ENCODE results near the gene CHRDL2. TPM values are rescaled to one million over a fixed set of nuclear protein-coding genes. Genes with fewer than 3 reads are reported as not detected.

CHRDL2 gene
- total RNA-seq (2016; rRNA removed; fragmentation: Illumina TruSeq; extraction: Trizol) (not detected in 2 replicates), polyA plus RNA-seq (2011; rRNA removed) (0.04 TPM in 1 of 2 replicates, not detected in the other), polyA minus RNA-seq (2011; rRNA and poly(A)+ RNA removed; ENCODE audit: low replicate concordance) (0.20 and 1.1 TPM in 2 replicates), Bru-seq, nascent RNA (percentile 14 among the genes with signal in this experiment), BruChase-seq, experiment 1, labeled RNA remaining after a 6-hour chase (percentile 16 among the genes with signal in this experiment), BruChase-seq, experiment 2, labeled RNA remaining after a 2-hour chase (percentile 14 among the genes with signal in this experiment)
- not detected in 2 replicates for total RNA-seq (2016; cell fraction: cytosol; rRNA removed; fragmentation: Illumina TruSeq; extraction: Trizol; ENCODE audit: low read depth)
- total RNA-seq (2016; cell fraction: insoluble cytoplasmic fraction; rRNA removed; fragmentation: Illumina TruSeq; extraction: Trizol), result not detected in 2 replicates
- not detected in 2 replicates for total RNA-seq (2016; cell fraction: membrane; rRNA removed; fragmentation: Illumina TruSeq; extraction: Trizol)
- total RNA-seq (2016; cell fraction: nucleus; rRNA removed; fragmentation: Illumina TruSeq; extraction: Trizol), result not detected in 2 replicates
- 0.07 TPM in 1 of 2 replicates, not detected in the other for polyA plus RNA-seq (2011; cell fraction: cytosol; rRNA removed)
- 0.16 and 0.34 TPM in 2 replicates for polyA plus RNA-seq (2011; cell fraction: nucleus; rRNA removed)
- 0.17 and 1.2 TPM in 2 replicates for polyA plus RNA-seq (2012)
- 0.20 and 0.28 TPM in 2 replicates for polyA plus RNA-seq (2016; cell fraction: cytosol; fragmentation: Illumina TruSeq; extraction: Trizol; ENCODE audit: low read depth)
- 0.41 TPM in 1 of 2 replicates, not detected in the other for polyA plus RNA-seq (2016; cell fraction: insoluble cytoplasmic fraction; fragmentation: Illumina TruSeq; extraction: Trizol; ENCODE audit: low read depth)
- 0.17 TPM in 1 of 2 replicates, not detected in the other for polyA plus RNA-seq (2016; cell fraction: membrane; fragmentation: Illumina TruSeq; extraction: Trizol; ENCODE audit: low read depth)
- polyA plus RNA-seq (2016; cell fraction: nucleus; fragmentation: Illumina TruSeq; extraction: Trizol; ENCODE audit: insufficient read depth, low read depth), result 0.27 and 0.37 TPM in 2 replicates
- not detected in 2 replicates for polyA minus RNA-seq (2011; cell fraction: cytosol; rRNA and poly(A)+ RNA removed)
- not detected in 2 replicates for polyA minus RNA-seq (2011; cell fraction: nucleus; rRNA and poly(A)+ RNA removed)
- long read RNA-seq, experiment 1, result 0 reads
- long read RNA-seq, experiment 2, partial matches to known transcripts, result 2 of 3 reads
- long read RNA-seq, experiment 2, other reads (novel, unspliced or antisense), result 0 of 3 reads

- DNase-seq (ENCODE audit: low spot score), result no peak
- ChIA-PET POLR2A (no interaction called here), CTCF (ENCODE audit: low intra/inter-chr PET ratio, low total read pairs) (no interaction called here)
- no peak for FAIRE-seq
- no peaks in the 10 kb centered on the region for H3K9me3 ChIP-seq (ENCODE audit: low read length)
- 45% methylated on average over 29 of the region's 69 CpGs for WGBS (ENCODE audit: low lambda C conversion rate)
- in situ Hi-C loops (cut with HindIII; ENCODE audit: extremely low pct_ligation_motif_present, low pct_unique_long_range_greater_than_20kb), result no loop called here
- no peak within 1 kb of the TSS for H2AFZ ChIP-seq (ENCODE audit: low read length)
- H3K4me2 ChIP-seq (ENCODE audit: low read depth, low read length), result peak within 1 kb of the TSS; percentile 40
- no peak within 1 kb of the TSS for H3K9ac ChIP-seq (ENCODE audit: insufficient read depth, low read depth, low read length)
- no peak within 1 kb of the TSS for H3K27ac ChIP-seq (ENCODE audit: extremely low read length, insufficient read depth, low read length)
- H3K4me1 ChIP-seq (ENCODE audit: insufficient read depth, low read length), result peaks cover 61% of the 10 kb centered on the region
- intact Hi-C loops (cut with micrococcal nuclease; ENCODE audit: unreplicated experiment), result no loop called here
- peak within 1 kb of the TSS in 1 of 3 experiments; percentile 14; a peak in 1 of 6 replicates for H3K4me3 ChIP-seq (replicated peaks in 1 of 3; ENCODE audit: insufficient read depth in 1 of 3, low read depth in 2 of 3, low read length in 3 of 3)
- no TSS peak for BruUV-seq (replicated peaks)
- H3K27me3 ChIP-seq (ENCODE audit: control insufficient read depth in 1 of 2, insufficient read depth in 2 of 2, low read length in 2 of 2), result peaks cover 2 to 58% of the 10 kb centered on the region in 2 experiments; a peak in 4 of 5 replicates
- H4K20me1 ChIP-seq (ENCODE audit: insufficient read depth, low read length), result no peaks in the 10 kb centered on the region
- peak; percentile 25 for ATAC-seq
- no peaks in the 10 kb centered on the region for H3K79me2 ChIP-seq (ENCODE audit: insufficient read depth, low read length)
- H3K36me3 ChIP-seq (replicated peaks in 1 of 2; ENCODE audit: control insufficient read depth in 1 of 2, insufficient read depth in 2 of 2, low read length in 2 of 2), result no peaks in the 10 kb centered on the region
- TF ChIP-seq ZNF282 (IDR thresholded peaks at IDR 0.05; ENCODE audit: partially characterized antibody) (no peak), NAIF1 (CRISPR knock-in tag; IDR thresholded peaks at IDR 0.05; ENCODE audit: borderline replicate concordance) (no peak), ZNF101 (CRISPR knock-in tag; IDR thresholded peaks at IDR 0.05; ENCODE audit: borderline replicate concordance, low read depth) (no peak), TAF15 (IDR thresholded peaks at IDR 0.05; ENCODE audit: low read depth, low read length, poor library complexity, severe bottlenecking) (no peak), MXD4 (CRISPR knock-in tag; IDR thresholded peaks at IDR 0.05) (no peak), ZNF672 (CRISPR knock-in tag; IDR thresholded peaks at IDR 0.05) (no peak), ATF5 (CRISPR knock-in tag; IDR thresholded peaks at IDR 0.05; ENCODE audit: low read depth) (no peak), ZNF800 (CRISPR knock-in tag; IDR thresholded peaks at IDR 0.05) (peak; percentile 95), MYPOP (CRISPR knock-in tag; IDR thresholded peaks at IDR 0.05) (peak; percentile 90; the same call in 1 of the 2 replicates), RARG (CRISPR knock-in tag; IDR thresholded peaks at IDR 0.05; ENCODE audit: low read depth) (no peak)
Observed at GRCh38 chr11:74731301-74732094, at the start of gene CHRDL2. Gene CHRDL2 (minus strand): TSS chr11:74731426. CDS start chr11:74730888, 538 bp downstream.
